Ascending aorta (tissue), 2 donors: ENCODE results near the gene LBR. TPM values are rescaled to one million over a fixed set of nuclear protein-coding genes. Genes with fewer than 3 reads are reported as not detected.

ENCODE experiments used
- DNase-seq, 2 donors: peaks; one replicate each; pipeline ENCODE4 v3.0.0-alpha.2; 2019; ENCODE audit warnings: low spot score in 2 of 2
- H3K27ac ChIP-seq, 2 donors: fragments of 200-600 bp; sonication (generic); one replicate each; pipeline ENCODE4 v1.5.1; 2016 to 2017; ENCODE audit warnings: mild to moderate bottlenecking in 1 of 2
- H3K27me3 ChIP-seq: fragments of 200-600 bp; sonication (generic); one replicate; pipeline ENCODE4 v1.5.1; 2017
- H3K36me3 ChIP-seq, 2 donors: fragments of 200-600 bp; sonication (generic); one replicate each; pipeline ENCODE4 v1.5.1; 2016
- H3K4me1 ChIP-seq, 2 donors: fragments of 200-600 bp; sonication (generic); one replicate each; pipeline ENCODE4 v1.5.1; 2016 to 2017; ENCODE audit warnings: mild to moderate bottlenecking in 1 of 2
- H3K4me3 ChIP-seq, 2 donors: fragments of 200-600 bp; sonication (generic); one replicate each; pipeline ENCODE4 v1.5.1; 2016 to 2017; ENCODE audit warnings: mild to moderate bottlenecking in 1 of 2
- H3K9me3 ChIP-seq, 2 donors: fragments of 200-600 bp; sonication (generic); one replicate each; pipeline ENCODE4 v1.5.1; 2016
- CTCF ChIP-seq, 3 experiments: fragments of 200-600 bp in 2 of 3; fragments of 450-650 bp in 1 of 3; sonication (generic) in 2 of 3; IDR thresholded peaks; one replicate each; pipeline ENCODE4 v1.5.1; 2016 to 2019; ENCODE audit warnings: antibody characterized with exemption in 3 of 3, mild to moderate bottlenecking in 1 of 3, moderate library complexity in 1 of 3
- intact Hi-C: fragments of 100-400 bp; cut with DNase I; formaldehyde crosslinking; loops from one replicate; pipeline ENCODE4 v1.15.1; 2023
- total RNA-seq: library from RNA; depleted of rRNA; stranded (reverse); fragments of >200 nt; gene quantifications from one replicate; pipeline ENCODE4 v1.1.0, GENCODE V29; 2016

Gene LBR
- total RNA-seq, 1 donor from 2014 or later, result 21.1 TPM

GRCh38 chr1:225418059-225418458, 9.8 kb downstream of the LBR start:
- H3K36me3 ChIP-seq, result peaks cover 28 to 60% of the 10 kb centered on the region in 2 donors
- H3K4me1 ChIP-seq, result no peaks in the 10 kb centered on the region
- no peaks in the 10 kb centered on the region for H3K9me3 ChIP-seq
- no peak overlapping the region for H3K4me3 ChIP-seq
- no peak for TF ChIP-seq CTCF (IDR thresholded peaks at IDR 0.05)
- H3K27me3 ChIP-seq, result no peaks in the 10 kb centered on the region
- DNase-seq, result no peak
- intact Hi-C loops, result no loop called here
- no peak overlapping the region for H3K27ac ChIP-seq

- no peaks in the 10 kb centered on the region for H3K9me3 ChIP-seq
- peaks cover 35 to 78% of the 10 kb centered on the region in 2 donors for H3K36me3 ChIP-seq
- no peaks in the 10 kb centered on the region for H3K4me1 ChIP-seq
- intact Hi-C loops, result no loop called here
- no peaks in the 10 kb centered on the region for H3K27me3 ChIP-seq
- no peak overlapping the region for H3K4me3 ChIP-seq
- DNase-seq, result no peak
- TF ChIP-seq CTCF (IDR thresholded peaks at IDR 0.05), result no peak
- H3K27ac ChIP-seq, result no peak overlapping the region
These were observed 11.7 kb downstream of the LBR start for GRCh38 chr1:225415967-225416745.

- intact Hi-C loops, result no loop called here
These were observed 12.5 kb downstream of the LBR start for GRCh38 chr1:225415307-225415706.

GRCh38 chr1:225413708-225414375, 14.0 kb downstream of the LBR start:
- H3K4me1 ChIP-seq, result no peaks in the 10 kb centered on the region
- H3K4me3 ChIP-seq, result no peak overlapping the region
- DNase-seq, result no peak
- TF ChIP-seq CTCF (IDR thresholded peaks at IDR 0.05), result no peak
- H3K27ac ChIP-seq, result no peak overlapping the region
- H3K9me3 ChIP-seq, result no peaks in the 10 kb centered on the region
- H3K27me3 ChIP-seq, result no peaks in the 10 kb centered on the region
- peaks cover 44 to 78% of the 10 kb centered on the region in 2 donors for H3K36me3 ChIP-seq
- intact Hi-C loops, result no loop called here

More at GRCh38 chr1:225415307-225415706, 12.5 kb downstream of the LBR start:
- no peak for DNase-seq
- no peaks in the 10 kb centered on the region for H3K9me3 ChIP-seq
- H3K27ac ChIP-seq, result no peak overlapping the region
- no peaks in the 10 kb centered on the region for H3K4me1 ChIP-seq
- TF ChIP-seq CTCF (IDR thresholded peaks at IDR 0.05), result no peak
- no peak overlapping the region for H3K4me3 ChIP-seq
- H3K36me3 ChIP-seq, result peaks cover 37 to 83% of the 10 kb centered on the region in 2 donors
- no peaks in the 10 kb centered on the region for H3K27me3 ChIP-seq

GRCh38 chr1:225412803-225413351, 15.0 kb downstream of the LBR start:
- no peak for TF ChIP-seq CTCF (IDR thresholded peaks at IDR 0.05)
- Histone ChIP-seq H3K36me3 (peaks cover 37 to 70% of the 10 kb centered on the region in 2 donors), H3K27ac (no peak overlapping the region), H3K27me3 (no peaks in the 10 kb centered on the region), H3K4me3 (no peak overlapping the region), H3K4me1 (no peaks in the 10 kb centered on the region), H3K9me3 (no peaks in the 10 kb centered on the region)
- no peak for DNase-seq
- intact Hi-C loops, result no loop called here
